Activated T-cell treated with anti-CD3 and anti-CD28 coated beads for 48 hours (primary cell): ENCODE results near the gene DENR.

Experiments used
- DNase-seq: peaks from one replicate; pipeline ENCODE4 v3.0.0-alpha.2; 2020; ENCODE audit warnings: low read depth

The DENR gene

DNA sequence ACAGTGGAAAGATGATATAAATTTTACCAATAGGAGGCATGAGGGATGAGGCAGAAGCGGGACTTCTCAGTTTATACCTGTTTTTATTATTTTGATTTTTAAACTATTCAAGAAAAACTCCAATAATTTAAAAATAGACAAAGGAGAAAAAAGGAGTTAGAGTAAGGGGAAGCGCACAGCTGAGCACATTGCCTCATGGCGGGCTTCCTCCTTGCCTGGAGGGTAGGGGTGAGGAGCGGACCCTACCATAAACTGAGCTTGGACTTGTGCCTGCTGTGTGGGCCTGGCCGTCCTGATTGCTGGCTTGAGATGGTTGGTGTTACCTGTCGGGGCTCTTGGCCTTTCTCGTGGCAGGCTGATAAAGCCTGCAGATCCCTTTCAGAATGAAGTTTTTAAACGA, 67.5 kb downstream of the DENR start:
- DNase-seq, result no peak
